Left hindlimb (tissue), 1 donor: Measurements from ENCODE around the gene PNPO.

Experiments
- DNase-seq: peaks from one replicate; pipeline ENCODE4 v3.0.0-alpha.2; 2018

PNPO gene

DNA sequence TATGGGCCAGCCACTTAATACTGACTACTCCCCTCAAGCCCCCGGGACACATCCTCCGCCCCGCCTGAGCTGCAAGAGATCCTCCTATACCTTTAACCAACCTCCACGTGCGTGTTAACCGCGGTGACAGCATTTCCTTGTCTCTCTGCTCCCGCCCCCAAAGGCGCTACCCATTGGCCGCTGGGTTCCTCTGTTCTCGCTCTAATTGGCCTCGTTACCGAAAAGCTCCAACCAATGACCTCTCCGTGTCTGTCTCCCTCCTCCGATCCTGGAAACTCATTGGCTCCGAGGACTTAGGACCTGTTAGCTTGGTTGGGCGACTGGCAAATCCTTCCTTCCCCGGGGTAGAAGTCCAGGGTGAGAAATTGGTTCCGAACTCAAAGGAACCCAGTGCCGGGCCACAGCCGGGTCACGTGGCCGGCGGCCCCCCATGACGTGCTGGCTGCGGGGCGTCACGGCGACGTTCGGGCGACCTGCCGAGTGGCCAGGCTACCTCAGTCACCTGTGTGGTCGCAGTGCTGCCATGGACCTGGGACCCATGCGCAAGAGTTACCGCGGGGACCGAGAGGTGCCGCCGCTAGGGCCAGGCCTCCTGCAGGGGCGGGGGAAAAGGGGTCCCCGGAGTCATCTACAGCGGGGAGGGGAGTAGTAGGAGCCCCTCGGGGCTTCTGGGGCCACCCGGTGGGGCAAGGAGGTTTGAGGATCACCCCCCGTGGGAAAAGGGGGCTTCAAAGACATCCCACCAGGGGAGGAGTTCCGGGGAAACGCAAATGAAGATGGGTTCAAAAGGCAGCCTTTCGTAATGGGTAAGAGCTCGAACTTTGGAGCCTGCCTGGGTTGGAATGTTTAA is at the start of gene PNPO:
PNPO (plus strand) TSS at position 326 of the 850 bp plus-strand sequence; CDS start at position 431, 105 bp downstream.
- DNase-seq = peak; percentile 94

DNA sequence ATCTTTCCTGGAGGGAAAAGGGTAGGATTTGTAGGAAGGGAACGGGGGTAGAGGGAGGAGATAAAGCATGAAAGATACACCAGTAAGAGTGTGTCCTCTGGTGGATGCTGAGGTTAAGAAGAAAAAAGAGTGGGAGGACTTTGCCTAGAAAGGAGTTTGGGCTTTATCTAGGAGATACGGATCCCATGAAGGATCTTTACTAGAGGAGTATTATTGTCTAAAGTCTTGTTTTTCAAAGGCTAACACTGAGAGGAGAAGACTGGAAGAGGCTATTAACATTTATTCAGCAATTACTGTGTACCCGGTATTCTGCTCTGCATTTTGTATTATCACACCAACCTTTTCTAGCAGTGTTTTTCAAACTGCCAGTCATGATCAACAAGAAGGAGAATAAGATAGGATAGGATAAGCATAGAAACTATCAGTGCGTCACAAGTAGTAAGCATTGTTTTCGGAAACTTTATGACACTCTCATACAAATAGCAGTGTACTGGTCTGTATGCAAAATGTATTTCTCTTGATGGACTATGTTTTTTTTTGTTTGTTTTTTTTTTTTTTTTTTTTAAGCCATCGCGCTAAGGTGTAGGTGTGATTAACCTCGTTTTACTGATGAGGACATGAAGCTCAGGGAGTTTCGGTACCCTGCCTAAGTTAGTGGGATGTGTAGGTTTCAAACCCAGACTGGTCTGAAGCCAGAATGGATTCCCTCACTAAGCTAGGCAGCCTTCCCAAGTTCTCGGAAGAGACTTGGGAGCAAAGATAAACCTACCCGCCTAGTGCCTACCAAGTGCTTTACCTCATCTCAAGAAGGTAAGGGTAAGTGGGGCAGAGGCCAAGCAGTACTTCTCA is 46.6 kb upstream of the PNPO start:
- no peak for DNase-seq

DNA sequence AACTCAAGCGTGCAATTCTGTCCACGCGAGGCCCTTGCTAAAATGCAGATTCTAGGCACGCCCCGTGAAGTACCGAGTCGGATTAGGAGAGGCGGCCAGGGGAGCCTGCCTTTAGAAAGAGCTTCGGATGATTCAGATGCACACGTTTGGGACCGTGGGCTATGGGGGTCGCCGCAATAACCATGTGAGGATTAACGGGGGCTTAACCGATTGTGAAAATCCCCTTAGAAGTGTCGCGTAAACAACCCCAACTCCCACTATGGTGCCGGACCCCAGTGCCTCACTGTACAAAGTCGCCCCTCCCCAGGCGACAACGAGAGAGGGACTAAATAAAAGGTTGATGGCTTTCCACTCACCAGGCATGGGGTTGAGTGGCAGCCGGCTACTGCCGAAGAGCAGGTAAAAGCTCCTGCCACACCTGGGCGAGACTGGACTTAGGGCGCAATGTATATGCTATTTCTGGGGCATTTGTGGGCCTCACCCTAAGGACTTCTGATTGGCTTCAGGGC is 46.0 kb upstream of the PNPO start:
- DNase-seq = no peak

DNA sequence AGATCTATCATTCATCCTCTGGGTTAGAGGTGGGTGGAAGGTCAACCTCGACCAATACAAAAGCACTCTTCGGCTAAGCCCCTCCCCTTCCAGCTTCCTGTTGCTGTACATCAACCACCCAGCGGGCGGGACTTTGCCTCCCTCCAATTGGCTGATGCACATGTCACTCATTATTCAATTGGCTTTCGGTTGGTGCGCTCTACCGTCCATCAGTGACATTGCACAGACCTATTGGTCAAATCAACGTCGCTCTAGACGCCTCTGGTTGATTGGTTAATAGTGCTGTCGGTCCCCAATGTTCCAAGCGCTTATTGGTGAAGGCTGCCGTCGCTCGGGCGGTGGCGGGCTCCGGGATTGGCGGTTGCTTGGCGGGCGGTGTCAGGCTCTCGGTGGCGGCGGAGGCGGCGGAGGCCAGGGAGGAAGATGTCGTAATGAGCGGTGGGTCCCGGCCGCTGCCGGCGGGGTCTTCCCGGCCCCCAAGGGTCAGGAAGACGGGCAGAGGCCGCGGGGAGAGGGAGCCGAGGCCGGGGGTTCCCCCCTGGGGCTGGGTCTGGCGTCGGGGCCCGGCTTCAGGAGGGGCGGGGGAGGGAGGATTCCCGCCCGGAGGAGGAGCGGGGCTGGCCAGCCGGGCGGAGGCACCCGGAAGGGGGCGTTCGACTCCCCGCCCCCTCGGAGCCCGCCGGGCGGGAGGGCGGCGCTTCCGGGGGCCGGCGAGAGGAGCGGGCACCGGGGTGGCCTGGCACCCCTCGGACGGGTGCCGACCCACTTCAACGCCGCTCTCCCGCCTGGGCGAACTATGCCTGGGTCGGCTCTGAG is 45.3 kb upstream of the PNPO start, which contains the start of gene SP2:
SP2 (plus strand) TSS at position 381 of the 816 bp plus-strand sequence; CDS start at position 432, 51 bp downstream.
- DNase-seq = peak; percentile 100

DNA sequence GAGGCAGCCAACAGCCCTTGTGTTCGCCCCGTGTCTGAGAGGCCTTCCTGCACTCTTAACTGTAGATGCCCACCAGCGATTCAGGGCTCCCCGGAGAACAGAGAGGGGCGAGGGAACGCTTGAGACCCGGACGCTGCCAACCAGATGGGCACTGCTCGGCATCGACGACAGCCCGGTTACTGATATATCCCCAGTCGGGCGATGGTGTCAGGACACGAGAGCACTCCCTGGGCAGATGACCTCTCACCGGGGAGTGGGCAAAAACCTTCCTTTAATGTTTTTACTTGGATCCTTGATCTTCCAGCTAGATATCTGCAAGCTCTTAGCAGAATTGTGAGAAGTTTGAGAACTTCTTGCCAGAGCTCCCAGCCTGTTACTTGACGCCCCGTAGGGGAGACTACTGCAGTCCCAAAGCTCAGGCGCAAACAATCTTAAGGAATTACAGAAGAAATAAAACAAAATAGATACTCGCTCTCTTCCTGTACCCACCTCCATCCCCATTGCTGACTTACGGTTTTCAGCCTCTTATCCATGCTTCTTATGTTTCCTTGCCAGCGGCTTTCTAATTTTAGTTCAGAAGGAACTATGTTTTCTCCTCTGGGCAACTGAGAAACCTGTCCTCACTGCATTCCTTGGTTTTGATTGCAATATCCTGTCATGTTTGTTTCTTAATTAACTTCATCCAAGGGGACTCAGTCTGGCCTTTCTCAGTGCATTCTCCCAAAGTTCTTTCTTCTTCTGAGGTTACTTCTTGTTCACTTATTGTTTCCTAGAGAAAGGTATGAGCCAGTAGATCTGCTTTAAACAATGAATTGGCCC is 44.5 kb upstream of the PNPO start:
- no peak for DNase-seq

DNA sequence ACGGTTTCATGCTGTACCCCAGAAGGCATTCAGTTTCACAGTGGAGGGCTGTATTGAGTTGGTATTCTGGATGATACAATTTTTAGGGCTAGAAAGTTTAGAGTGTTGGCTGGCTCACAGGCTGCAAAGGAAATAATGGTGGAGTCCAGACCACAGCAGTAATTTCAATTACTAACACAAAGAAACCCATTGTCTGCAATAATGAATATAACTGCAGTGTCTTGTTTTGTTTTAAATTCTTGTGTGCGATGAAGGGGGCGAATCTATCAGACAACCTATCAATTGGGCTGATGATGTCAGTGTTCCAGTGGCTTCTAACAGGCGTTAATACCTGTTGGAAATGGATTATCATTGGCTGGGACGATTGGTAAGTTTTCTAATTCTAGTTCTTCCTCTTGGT is 43.8 kb upstream of the PNPO start:
- no peak for DNase-seq

DNA sequence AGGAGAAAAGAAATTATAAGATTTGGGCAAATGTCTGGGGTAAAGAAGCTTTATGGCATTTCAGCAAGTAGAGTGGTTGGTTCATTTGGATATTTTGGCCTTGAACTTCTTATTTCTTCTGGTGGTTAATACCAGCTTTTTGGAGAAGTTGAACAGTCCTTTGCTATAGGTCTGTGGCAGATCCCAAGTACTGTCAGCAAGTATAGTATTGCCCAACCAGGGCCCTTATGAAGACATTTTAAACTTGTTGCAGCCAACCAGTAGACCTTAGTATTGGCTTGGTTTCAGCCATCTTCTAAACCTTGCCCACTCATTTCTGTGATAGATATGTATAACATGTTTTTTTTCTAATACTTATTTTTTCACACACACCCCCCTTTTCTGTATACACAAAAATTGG is 43.1 kb upstream of the PNPO start:
- DNase-seq = no peak

DNA sequence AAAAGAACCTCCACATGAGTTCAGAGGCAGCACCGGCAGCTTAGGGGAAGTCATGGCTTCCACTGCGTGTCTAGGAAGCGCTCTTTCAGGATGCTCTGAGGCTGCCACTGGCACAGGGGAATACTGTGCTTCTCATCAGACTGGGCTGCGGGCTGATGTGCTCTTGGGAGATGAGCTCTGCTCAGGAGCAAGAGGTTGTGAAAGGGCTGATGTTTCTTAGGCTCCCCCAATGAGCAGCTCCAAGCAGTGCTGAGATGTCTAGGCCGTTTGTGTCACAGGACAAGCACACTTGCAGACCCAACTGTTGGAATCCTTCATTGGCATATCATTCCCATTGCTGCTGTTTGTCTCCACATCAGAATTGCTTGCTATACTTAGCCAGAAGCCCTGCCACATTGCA is 41.7 kb upstream of the PNPO start:
- DNase-seq = no peak

DNA sequence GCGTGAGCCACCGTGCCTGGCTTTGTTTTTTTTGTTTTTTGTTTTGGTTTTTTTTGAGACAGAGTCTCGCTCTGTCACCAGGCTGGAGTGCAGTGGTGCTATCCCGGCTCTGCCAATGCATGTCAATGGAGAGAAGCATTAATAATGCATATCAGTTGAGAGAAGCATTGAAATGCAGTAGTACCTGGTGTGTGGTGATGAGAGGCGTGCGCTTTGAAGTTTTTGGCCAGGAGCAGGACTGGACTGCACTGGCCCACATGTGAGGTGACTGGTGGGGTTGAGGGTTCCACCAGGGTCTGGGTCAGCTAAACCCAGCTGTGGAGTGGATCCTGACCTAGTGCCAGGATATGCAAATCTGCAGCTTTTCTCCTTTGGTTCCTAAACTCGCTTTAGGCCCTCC is 39.9 kb upstream of the PNPO start:
- no peak for DNase-seq

DNA sequence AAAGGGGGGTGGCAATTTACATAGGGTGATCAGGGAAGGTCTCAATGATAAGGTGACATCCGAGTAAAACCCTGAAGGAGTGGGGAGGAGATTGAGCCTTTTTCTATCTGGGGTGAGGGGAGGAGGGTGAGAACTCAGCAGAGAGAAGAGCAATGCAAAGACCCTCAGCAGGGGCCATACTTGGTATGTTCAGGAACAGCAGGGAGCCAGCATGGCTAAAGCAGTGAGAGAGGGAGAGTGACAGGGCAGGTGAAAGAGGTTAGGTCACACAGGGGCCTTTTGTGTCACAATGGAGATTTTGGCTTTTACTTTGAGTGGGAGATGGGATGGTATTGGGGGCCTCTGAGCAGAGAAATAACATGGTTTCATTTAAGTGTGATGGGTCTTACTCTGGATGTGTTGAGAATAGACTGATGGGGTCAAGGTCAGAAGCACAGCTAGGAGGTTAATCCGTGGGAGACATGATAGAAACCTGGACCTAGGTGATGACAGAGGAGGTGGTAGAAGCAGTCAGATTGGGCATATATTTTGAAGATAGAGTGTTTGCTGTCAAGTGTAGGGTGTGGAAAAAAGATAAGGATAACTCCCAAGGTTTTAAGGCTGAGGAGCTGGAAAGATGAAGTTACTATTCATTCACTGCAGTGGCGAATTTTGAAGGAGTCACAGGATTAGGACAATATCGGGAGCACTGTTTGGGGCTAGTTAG is 39.2 kb upstream of the PNPO start:
- no peak for DNase-seq

DNA sequence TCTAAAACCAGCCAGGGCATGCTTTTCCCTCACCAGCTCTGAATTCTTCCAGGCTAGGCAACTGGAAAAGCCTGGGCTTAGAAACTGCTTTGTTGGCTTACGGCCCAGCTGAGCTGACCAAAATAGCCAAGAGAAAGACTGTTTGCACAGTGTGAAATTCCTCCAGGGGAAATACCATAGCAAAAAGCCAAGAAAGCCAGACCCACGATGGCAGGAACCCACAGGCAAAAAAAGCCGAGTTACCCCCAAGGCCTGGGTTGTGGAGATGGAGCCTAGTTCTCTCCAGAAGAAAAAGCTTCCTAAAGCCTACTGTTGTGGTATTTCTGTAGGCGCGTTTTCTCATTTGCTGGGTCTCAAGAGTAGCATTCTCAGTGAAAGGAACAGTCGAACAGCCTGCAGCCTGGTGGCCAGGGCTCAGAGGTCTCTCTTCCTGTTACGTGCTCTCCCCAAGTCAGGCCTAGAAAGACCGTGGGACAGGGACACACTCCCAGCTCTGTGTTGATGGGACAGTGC is 36.1 kb upstream of the PNPO start:
- peak; percentile 82 for DNase-seq

DNA sequence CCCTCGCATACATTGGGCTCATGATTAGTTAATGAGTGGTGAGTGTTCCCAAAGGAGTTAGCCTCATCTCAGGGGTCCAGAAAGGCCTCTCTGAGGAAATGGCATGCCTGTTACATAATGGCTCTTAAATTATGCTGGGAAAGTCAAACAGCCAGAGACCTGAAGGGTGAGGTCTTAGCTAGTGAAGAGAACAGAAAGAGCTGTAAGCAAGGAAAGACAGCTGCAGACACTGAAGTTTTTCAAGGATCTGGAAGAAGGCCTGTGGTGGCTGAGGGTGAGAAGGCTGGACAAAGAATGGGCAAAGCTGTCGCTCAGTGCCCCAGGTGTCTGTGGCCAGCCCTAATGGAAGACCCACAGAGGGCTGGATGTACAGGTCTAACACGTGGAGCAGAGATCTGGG is 34.9 kb upstream of the PNPO start:
- no peak for DNase-seq

DNA sequence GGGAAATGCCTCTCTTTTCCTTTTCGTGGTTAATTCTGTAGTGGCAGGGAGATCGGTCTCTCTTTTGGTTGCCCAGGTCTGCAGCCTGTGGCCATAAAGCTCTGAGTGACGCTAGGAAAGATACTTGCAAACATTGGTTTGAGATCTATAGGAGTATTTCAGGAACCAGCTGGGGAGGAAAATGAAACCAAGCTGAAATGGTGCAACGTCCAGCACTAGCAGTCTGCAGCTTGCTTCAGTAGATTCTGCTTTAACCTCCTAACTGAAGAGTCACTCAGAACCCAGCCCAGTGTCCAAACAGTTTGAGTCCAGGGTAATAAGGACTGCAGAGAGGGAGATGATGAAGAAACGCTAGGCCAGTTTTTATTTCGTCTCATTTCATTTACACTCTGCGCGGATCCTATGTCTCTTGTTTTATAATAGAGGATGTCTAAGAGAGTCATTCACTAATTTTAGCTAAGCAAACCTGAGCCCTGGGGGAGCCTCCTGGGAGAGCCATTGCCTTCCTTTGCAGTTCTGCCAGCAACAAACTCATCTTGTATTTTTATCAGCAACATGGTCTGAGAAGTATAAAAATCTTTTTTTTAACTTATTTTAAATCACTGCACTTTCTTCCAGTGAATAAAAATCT is 33.3 kb upstream of the PNPO start:
- no peak for DNase-seq

DNA sequence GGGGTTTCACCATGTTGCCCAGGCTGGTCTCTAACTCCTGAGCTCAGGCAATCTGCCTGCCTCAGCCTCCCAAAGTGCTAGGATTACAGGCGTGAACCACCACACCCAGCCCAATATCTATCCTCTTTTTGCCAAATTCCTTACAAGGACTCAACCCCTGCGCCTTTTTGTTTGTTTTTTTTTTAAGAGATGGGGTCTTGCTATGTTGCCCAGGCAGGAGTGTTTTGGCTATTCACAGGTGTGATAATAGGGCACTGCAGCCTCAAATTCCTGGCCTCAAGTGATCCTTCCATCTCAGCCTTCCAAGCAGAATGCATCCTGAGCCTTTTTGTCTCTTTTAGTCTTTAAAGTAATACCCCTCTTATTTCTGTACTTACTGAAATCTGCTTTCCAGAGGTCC is 28.3 kb upstream of the PNPO start:
- DNase-seq = no peak

DNA sequence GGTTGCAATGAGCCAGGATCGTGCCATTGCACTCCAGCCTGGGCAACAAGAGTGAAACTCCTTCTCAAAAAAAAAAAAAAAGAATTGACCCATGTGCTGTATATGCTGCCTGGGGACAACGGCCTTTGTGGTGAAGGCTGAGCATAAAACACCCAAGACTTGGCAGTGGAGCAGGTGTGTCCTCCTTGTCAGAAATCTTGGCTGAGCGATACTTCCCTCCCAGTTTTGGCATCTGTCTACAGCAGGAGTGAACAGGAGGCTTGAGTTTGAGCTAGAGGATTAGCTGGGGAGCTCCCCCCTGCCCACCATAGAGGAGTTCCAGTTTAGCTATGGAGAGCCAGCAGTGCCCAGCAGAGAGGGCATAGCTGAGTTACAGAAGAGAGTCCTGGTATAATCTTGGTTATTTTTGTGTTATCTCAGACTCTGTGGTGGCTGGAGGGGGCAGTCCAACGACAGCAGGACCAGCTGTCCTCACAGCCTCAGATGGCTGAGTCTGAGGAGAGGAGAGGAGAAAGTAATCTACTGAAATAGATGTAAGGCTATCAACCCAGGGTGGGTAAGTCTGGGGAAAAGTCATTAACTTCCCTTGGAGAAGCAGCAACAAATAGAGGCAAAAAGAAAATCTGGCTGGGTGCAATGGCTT is 26.9 kb upstream of the PNPO start:
- no peak for DNase-seq

DNA sequence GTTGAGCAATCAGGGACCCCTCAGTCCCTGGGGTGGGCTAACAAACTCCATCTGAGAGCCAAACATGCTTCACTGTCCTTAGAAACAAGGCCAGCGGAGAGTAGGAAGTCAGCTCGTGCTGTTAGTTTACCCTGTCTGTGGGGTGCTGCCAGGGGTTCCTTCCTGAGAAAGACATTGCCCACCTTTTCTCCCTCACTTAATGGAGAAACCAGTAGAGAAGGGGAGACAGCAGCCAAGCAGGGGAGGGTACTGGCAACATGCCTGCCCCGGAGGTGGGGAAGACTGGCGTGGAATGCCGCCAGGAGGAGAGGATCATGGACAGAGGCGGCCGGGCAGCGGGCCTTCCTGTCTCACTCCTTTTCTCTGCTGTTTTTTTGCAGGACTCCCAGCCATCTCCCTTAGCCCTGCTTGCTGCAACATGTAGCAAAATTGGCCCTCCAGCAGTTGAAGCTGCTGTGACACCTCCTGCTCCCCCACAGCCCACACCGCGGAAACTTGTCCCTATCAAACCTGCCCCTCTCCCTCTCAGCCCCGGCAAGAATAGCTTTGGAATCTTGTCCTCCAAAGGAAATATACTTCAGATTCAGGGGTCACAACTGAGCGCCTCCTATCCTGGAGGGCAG is 25.5 kb upstream of the PNPO start:
- DNase-seq = peak; percentile 68

DNA sequence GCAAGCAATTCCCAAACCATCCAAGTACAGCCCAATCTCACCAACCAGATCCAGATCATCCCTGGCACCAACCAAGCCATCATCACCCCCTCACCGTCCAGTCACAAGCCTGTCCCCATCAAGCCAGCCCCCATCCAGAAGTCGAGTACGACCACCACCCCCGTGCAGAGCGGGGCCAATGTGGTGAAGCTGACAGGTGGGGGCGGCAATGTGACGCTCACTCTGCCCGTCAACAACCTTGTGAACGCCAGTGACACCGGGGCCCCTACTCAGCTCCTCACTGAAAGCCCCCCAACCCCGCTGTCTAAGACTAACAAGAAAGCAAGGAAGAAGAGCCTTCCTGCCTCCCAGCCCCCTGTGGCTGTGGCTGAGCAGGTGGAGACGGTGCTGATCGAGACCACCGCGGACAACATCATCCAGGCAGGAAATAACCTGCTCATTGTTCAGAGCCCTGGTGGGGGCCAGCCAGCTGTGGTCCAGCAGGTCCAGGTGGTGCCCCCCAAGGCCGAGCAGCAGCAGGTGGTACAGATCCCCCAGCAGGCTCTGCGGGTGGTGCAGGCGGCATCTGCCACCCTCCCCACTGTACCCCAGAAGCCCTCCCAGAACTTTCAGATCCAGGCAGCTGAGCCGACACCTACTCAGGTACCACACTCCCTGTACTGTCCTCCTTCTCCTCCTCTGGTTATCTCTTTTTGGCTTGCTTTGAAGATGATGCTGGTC is 24.7 kb upstream of the PNPO start:
- DNase-seq = no peak

DNA sequence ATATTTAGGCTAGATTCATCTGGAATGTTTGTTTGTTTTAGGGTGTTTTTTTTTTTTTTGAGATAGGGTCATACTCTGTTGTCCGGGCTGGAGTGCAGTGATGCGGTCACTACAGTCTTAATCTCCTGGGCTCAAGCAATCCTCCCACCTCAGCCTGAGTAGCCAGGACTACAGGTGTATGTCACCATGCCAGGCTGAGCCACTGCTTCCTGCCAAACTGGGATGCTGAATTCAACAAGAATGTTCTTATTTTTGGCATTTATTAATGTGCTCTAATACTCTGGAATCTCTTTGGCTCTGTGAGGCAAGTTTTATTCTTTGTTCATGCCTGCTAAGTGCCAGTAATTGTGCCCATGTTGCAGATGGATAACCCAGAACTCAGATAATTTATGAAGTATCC is 23.8 kb upstream of the PNPO start:
- no peak for DNase-seq

DNA sequence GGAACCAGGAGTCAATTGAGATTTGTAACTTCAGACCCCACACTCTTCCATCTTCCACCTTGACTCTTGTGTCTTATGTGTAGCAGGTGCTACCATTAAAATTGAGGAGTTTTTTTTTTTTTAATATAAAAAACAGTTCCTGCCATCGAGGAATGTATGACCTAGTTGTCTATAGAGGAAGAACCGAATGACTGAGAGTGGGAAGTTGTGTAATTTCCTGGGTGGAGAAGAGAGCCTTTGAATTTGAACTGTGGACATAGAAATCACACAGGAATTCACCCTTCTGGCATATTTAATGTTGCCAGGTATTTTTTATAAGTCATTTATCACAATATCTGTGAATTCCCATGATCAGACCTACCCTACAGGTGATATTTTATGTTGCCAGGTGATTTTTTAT is 23.4 kb upstream of the PNPO start:
- no peak for DNase-seq
